HG03060 (cell line): ENCODE data around the gene CHIA.
"Not testable (repeated sequence)": the region's sequence is repeated elsewhere in the genome, so short reads cannot be mapped to it uniquely, and the experiment has no call there.

Experiments
- ATAC-seq: cut with Tn5 transposase; IDR thresholded peaks from one replicate; pipeline ENCODE4 v1.9.1; 2021; ENCODE audit warnings: low read depth, moderate number of reproducible peaks; ENCODE audit not compliant: unreplicated experiment

Gene CHIA

GRCh38 chr1:111360257-111360656, 69.6 kb downstream of the CHIA start:
- not testable (repeated sequence) for ATAC-seq

DNA sequence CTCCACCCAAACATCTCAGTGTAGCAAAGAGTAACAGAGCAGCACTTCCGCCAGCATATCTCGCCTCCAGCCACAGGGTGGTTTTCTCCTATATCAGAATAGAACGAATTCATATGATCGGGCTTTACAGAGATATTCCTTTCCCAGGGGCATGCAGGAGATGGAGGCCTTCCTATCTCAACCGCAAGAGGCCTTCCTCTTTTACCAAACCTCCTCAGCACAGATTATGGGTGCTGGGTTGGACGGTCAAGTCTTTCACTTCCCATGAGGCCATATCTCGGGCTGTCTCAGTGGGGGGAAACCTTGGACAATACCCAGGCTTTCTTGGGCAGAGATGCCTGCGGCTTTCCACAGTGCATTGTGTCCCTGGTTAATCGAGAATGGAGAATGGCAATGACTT, 71.1 kb downstream of the CHIA start:
- ATAC-seq, result no peak

DNA sequence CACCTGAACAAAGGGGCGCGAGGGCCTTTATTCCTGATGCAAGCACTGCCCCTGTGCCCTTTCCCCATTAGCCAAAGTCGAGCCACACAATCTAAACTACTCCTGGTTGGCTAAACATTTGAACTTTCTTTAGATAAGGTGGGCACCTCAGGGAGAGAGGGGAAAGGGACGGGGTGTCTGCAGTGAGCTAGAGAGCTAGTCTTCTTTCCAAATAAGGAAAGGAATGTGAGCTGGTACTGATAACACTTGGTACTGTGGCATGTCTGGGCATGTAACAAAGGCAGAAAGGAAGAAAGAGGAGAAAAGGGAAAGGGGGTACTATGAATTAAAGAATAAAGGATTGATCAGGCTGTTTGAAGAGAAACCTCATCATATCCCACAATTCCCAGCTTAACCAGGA, 74.0 kb downstream of the CHIA start:
- no peak for ATAC-seq

DNA sequence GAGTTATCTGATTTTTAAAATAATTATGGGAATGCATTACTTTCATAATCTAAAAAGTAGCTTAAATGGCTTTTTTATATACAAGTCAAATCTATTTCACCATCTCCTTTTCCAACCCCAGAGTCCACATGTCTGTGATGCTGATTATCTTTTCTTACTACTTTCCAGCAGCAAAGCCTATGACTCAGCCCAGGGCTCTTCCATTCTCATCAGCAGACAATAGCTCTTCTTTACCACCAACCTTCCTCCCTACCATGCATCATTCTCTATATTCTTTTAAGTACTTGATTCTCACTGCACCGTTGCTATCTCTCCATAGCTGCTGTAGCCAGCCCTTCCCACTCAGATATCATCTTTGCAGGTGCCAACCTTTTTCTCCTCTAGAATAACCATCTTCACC, 75.6 kb downstream of the CHIA start:
- ATAC-seq, result no peak

- ATAC-seq, result no peak
These were observed 78.5 kb downstream of the CHIA start for GRCh38 chr1:111369177-111369576.

- ATAC-seq, result no peak
These were observed 79.0 kb downstream of the CHIA start for GRCh38 chr1:111369645-111370044.
